IPS-18a (cell line): ENCODE measurements around the gene EML1.

Experiments
- H3K27ac ChIP-seq: one replicate; pipeline ENCODE4 v1.5.1; 2013; ENCODE audit warnings: low read length
- H3K27me3 ChIP-seq: one replicate; pipeline ENCODE4 v1.6.1; 2013; ENCODE audit warnings: mild to moderate bottlenecking, low read length; ENCODE audit not compliant: control insufficient read depth, insufficient read depth
- H3K36me3 ChIP-seq: one replicate; pipeline ENCODE4 v1.6.1; 2013; ENCODE audit warnings: low read depth, low read length; ENCODE audit not compliant: control insufficient read depth
- H3K4me1 ChIP-seq: one replicate; pipeline ENCODE4 v1.6.1; 2013; ENCODE audit warnings: low read depth, low read length; ENCODE audit not compliant: control insufficient read depth
- H3K4me3 ChIP-seq: one replicate; pipeline ENCODE4 v1.5.1; 2013; ENCODE audit warnings: low read length
- H3K9ac ChIP-seq: one replicate; pipeline ENCODE4 v1.6.1; 2013; ENCODE audit warnings: mild to moderate bottlenecking, low read length, moderate library complexity
- H3K9me3 ChIP-seq: one replicate; pipeline ENCODE4 v1.6.1; 2013; ENCODE audit warnings: low read depth, low read length; ENCODE audit not compliant: control insufficient read depth

The EML1 gene

GRCh38 chr14:99824776-99825175, 31.6 kb downstream of the EML1 start:
- Histone ChIP-seq H3K9ac (no peak overlapping the region), H3K4me3 (no peak overlapping the region), H3K27me3 (no peaks in the 10 kb centered on the region), H3K27ac (no peak overlapping the region), H3K9me3 (no peaks in the 10 kb centered on the region), H3K36me3 (no peaks in the 10 kb centered on the region), H3K4me1 (peaks cover 23% of the 10 kb centered on the region)

- Histone ChIP-seq H3K4me1 (peaks cover 16% of the 10 kb centered on the region), H3K27me3 (no peaks in the 10 kb centered on the region), H3K27ac (no peak overlapping the region), H3K36me3 (no peaks in the 10 kb centered on the region), H3K9ac (no peak overlapping the region), H3K4me3 (no peak overlapping the region), H3K9me3 (no peaks in the 10 kb centered on the region)
Observed at GRCh38 chr14:99829450-99829849, 36.2 kb downstream of the EML1 start.

GRCh38 chr14:99831303-99831702, 38.1 kb downstream of the EML1 start:
- no peak overlapping the region for H3K4me3 ChIP-seq
- no peaks in the 10 kb centered on the region for H3K9me3 ChIP-seq
- no peaks in the 10 kb centered on the region for H3K36me3 ChIP-seq
- no peaks in the 10 kb centered on the region for H3K27me3 ChIP-seq
- H3K9ac ChIP-seq: no peak overlapping the region
- no peak overlapping the region for H3K27ac ChIP-seq
- peaks cover 11% of the 10 kb centered on the region for H3K4me1 ChIP-seq

GRCh38 chr14:99831903-99832685, 38.9 kb downstream of the EML1 start:
- H3K27ac ChIP-seq: no peak overlapping the region
- H3K36me3 ChIP-seq: no peaks in the 10 kb centered on the region
- H3K27me3 ChIP-seq: no peaks in the 10 kb centered on the region
- peaks cover 18% of the 10 kb centered on the region for H3K4me1 ChIP-seq
- H3K4me3 ChIP-seq: no peak overlapping the region
- H3K9me3 ChIP-seq: no peaks in the 10 kb centered on the region
- H3K9ac ChIP-seq: no peak overlapping the region

GRCh38 chr14:99837822-99838221, 44.6 kb downstream of the EML1 start:
- Histone ChIP-seq H3K4me3 (no peak overlapping the region), H3K27ac (no peak overlapping the region), H3K27me3 (no peaks in the 10 kb centered on the region), H3K9ac (no peak overlapping the region), H3K36me3 (no peaks in the 10 kb centered on the region), H3K4me1 (peaks cover 42% of the 10 kb centered on the region), H3K9me3 (no peaks in the 10 kb centered on the region)

GRCh38 chr14:99838639-99839134, 45.5 kb downstream of the EML1 start:
- Histone ChIP-seq H3K4me3 (peak overlapping the region; percentile 32), H3K9me3 (no peaks in the 10 kb centered on the region), H3K27ac (no peak overlapping the region), H3K36me3 (no peaks in the 10 kb centered on the region), H3K4me1 (peaks cover 37% of the 10 kb centered on the region), H3K9ac (no peak overlapping the region), H3K27me3 (no peaks in the 10 kb centered on the region)

- H3K27me3 ChIP-seq: no peaks in the 10 kb centered on the region
- H3K9ac ChIP-seq: no peak overlapping the region
- H3K36me3 ChIP-seq: no peaks in the 10 kb centered on the region
- no peaks in the 10 kb centered on the region for H3K9me3 ChIP-seq
- no peak overlapping the region for H3K4me3 ChIP-seq
- H3K27ac ChIP-seq: no peak overlapping the region
- H3K4me1 ChIP-seq: peaks cover 37% of the 10 kb centered on the region
Observed at GRCh38 chr14:99839696-99840095, 46.5 kb downstream of the EML1 start.

- no peaks in the 10 kb centered on the region for H3K36me3 ChIP-seq
- H3K27ac ChIP-seq: no peak overlapping the region
- no peak overlapping the region for H3K9ac ChIP-seq
- H3K4me1 ChIP-seq: peaks cover 37% of the 10 kb centered on the region
- H3K4me3 ChIP-seq: no peak overlapping the region
- no peaks in the 10 kb centered on the region for H3K9me3 ChIP-seq
- no peaks in the 10 kb centered on the region for H3K27me3 ChIP-seq
Observed at GRCh38 chr14:99840265-99840664, 47.1 kb downstream of the EML1 start.

GRCh38 chr14:99840774-99841305, 47.6 kb downstream of the EML1 start:
- Histone ChIP-seq H3K9ac (no peak overlapping the region), H3K27me3 (no peaks in the 10 kb centered on the region), H3K4me1 (peaks cover 37% of the 10 kb centered on the region), H3K27ac (no peak overlapping the region), H3K9me3 (no peaks in the 10 kb centered on the region), H3K36me3 (no peaks in the 10 kb centered on the region), H3K4me3 (no peak overlapping the region)

- no peaks in the 10 kb centered on the region for H3K9me3 ChIP-seq
- no peak overlapping the region for H3K4me3 ChIP-seq
- H3K4me1 ChIP-seq: peaks cover 35% of the 10 kb centered on the region
- no peaks in the 10 kb centered on the region for H3K27me3 ChIP-seq
- H3K27ac ChIP-seq: no peak overlapping the region
- no peaks in the 10 kb centered on the region for H3K36me3 ChIP-seq
- H3K9ac ChIP-seq: no peak overlapping the region
Observed at GRCh38 chr14:99841436-99842071, 48.3 kb downstream of the EML1 start.

GRCh38 chr14:99842141-99842540, 48.9 kb downstream of the EML1 start:
- Histone ChIP-seq H3K27me3 (no peaks in the 10 kb centered on the region), H3K9me3 (no peaks in the 10 kb centered on the region), H3K4me3 (no peak overlapping the region), H3K9ac (no peak overlapping the region), H3K4me1 (peaks cover 29% of the 10 kb centered on the region), H3K36me3 (no peaks in the 10 kb centered on the region), H3K27ac (no peak overlapping the region)
